MV-4-11 (cell line): ENCODE data around the gene PTPRN2.

Source experiments
- DNase-seq: peaks from one replicate; lab custom pipeline; 2025; lab: John Stamatoyannopoulos, UW

PTPRN2 gene

DNA sequence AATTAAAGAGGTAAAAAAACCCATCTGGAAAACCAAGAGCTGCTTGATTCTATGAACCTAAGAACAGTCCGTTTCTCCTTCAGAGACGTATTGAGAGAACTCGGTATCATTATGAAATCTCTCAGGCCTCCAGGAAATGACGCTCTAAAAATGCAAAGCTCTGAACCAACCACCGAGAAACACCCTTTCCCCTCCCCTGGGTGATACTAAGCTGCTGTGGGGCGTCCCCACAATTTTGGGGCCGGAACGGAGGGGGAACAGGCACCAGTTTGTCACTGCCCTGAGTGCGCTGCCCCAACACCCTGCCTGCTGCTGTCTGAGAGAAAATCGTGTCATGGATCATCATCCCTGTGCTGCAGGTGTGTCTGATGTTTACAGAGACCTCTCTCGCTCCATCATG lies 741.4 kb downstream of the PTPRN2 start:
- DNase-seq, result no peak

DNA sequence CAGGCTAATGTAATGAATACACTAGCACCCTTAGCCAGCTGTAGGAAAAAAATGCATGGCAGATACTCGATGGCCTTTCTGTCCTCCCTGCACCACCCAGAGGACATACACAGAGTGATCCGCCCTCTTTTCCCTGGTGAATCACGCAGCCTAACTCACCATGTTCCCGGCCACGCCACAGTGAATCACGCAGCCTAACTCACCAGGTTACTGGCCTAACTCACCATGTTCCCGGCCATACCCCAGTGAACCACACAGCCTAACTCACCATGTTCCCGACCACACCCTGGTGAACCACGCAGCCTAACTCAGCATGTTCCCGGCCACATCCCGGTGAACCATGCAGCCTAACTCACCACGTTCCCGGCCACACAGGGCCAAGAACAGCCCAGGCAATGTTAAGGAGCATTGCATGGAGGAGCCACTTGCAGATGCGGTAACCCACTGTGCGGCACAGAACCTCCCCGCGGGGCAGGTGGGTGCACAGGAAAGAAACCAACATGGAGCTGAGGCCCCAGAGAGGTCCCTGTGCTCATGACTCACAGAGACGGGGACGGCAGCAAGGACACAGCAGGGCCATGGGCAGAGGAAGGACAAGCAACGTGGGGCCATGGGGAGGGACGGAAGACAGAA lies 742.3 kb downstream of the PTPRN2 start:
- no peak for DNase-seq

DNA sequence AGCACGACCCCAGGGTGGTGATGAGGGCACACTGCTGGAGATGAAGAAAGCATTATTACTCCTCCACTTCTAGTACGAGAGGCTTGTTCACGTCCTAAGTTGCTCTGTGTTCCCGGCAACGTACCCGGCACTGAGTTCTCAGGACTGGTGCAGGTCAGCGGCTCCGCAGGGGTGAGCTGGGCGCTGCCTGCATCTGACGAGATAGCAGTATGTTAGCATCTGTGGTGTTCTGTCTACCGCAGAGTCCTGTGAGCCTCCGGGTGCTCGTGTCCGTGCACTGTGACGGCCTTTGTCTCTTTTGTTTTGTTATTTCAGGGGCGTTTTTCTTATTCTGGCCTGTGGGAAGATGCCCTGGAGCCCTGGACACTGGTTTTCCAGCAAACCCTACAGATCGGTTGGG lies 743.0 kb downstream of the PTPRN2 start:
- no peak for DNase-seq

DNA sequence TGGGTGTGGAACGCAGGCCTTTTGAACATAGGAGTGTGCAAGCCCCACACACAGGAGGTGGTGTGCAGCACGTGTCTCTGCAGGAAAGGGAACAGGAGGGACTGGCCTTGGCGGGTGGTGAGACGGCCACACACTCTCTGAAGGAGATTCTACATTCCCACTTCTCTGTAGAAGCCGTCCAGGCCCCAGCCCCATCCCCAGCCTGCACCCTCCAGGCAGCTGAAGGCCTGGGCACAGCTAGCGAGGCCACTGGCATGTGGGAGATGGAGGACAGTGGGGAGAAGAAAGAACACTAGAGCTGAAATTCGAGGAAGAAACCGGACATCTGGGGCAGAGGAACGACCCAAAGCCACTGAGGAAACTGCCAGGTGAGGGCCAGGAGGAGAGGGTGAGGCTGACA lies 743.5 kb downstream of the PTPRN2 start:
- no peak for DNase-seq

DNA sequence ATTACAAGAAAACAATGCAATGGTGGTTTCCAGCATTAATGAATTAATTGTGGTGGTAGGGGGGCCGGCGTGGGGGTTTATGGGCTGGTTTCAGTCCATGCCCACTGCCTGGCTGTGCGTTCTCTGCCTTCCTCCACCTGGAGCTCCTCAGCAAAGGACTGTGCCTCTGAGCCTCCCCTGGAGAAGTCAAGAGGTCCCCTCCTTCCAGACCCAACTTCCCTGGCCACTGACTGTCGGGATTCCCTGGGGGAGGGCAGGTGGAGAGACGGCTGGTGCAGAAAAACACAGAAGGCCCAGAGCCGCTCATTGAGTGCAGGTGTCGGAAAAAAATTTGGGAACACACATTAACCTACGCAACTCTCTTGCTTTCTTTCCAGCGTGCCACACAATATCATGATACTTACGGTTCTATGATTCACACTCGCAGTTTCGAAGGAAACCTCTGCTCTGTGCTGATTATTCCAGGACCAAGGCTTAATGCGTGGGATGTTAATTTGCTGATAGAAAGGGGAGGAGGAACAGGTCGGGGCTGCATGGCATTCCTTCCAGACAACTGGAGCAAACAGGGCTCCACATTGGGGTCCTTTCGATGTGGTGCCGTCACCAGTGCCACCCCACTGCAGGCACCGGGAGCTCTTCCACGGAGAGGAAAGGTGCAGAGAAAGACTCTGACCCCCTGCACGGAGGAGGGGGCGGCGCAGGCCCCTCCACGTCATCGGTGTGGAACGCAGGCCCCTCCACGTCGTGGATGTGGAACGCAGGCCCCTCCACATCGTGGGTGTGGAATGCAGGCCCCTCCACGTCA lies 744.1 kb downstream of the PTPRN2 start:
- no peak for DNase-seq

DNA sequence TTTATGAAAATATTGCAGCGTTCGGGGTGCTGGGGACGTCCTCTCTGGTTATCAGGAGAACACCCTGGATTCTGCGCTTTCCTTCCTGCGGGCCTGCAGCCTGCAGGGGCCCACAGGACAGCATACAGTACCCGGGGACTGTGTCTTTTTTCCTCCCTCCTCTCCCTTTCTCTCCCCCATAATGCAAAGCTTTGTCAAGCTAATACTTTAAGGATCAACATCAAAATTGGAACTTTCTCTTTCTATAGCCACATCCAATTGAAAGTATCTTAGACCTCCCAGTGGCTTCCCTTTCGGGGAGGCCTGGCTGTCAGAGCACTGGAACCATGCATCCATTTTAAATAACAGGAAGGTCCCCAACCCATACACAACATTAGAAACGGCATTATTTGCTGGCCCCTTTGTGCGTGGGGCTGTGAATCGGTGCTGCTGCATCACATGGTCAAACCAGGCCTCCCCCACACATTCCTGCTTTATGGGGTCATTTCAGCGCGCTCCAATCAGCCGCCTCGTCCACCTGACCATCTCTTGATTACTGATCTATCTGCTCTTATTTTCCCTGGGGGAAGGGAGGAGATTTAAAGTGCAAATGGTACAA lies 745.8 kb downstream of the PTPRN2 start:
- DNase-seq, result no peak

DNA sequence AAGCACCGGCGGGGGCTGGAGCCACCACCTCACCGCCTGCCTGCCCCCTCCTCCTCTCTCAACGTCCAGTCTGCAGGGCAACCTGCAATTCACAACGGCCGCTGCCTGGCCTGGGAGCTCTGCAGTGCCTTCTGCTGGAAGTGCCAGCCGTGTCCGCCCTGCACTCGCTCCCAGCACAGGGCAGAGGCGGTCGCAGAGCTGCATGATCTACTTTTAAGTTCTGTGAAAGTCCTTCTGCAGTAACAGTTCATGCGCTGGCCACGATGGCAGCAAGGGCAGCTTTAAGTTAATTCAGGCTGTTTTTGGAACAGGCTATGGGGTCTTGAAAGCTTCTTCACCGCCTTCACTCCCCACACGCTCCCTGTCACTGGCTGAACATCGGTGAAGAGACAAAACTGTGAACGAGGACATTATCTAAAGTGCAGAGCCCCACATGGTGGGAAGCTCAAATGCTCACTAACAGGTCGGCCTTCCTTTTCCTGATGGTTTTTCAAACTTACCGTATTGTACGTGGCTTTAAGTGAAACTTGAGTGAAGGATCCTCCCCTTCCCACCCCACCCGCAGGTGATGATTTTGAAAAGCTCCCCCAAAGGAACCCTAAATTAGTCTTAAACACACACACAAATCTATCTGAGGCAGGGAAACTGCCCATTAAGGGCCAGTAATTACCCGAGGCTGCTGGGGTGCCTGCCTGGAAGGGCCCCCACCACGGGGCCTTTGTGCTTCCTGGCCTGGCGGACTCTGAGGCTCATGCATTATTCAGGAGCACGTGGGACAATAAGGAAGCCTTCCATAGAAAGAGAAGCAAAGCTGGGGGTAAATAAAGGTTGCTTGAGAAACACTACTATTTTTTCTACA lies 746.5 kb downstream of the PTPRN2 start:
- DNase-seq, result no peak

DNA sequence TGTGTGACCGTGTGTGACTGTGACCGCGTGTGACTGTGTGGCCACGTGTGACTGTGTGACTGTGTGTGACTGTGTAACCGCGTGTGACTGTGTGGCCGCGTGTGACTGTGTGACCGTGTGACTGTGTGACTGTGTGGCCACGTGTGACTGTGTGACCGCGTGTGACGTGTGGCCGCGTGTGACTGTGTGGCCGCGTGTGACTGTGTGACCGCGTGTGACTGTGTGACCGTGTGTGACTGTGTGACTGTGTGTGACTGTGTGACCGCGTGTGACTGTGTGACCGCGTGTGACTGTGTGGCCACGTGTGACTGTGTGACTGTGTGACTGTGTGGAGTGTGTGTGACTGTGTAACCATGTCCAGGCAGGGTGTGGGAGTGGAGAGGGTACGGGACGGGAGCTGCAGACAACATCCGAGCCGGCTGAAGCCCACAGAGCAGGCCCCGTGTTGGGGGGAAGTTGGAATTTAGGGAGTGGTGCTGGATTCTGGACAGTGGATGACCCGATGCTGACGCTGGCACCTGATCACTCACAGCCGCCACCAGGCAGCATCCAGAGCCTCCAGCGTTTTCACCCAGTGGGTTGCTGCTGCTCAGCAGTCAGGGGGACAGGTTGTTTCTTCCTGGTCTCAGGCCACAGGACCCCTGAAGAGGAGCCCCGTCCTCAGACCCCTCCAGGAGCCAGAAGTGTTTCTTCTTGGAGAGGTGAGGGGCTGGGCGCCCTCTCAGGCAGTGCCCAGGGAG lies 747.3 kb downstream of the PTPRN2 start:
- no peak for DNase-seq

DNA sequence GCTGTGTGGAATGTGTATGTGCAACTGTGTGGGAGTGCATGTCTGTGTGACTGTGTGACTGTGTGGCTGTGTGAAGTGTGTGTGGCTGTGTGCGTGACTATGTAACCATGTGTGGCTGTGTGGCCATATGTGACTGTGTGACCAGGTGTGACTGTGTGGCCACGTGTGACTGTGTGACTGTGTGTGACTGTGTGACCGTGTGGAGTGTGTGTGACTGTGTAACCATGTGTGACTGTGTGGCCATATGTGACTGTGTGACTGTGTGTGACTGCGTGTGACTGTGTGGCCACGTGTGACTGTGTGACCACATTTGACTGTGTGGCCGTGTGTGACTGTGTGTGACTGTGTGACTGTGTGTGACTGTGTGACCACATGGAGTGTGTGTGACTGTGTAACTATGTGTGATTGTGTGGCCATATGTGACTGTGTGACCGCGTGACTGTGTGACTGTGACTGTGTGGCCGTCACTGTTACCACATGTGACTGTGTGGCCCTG lies 747.9 kb downstream of the PTPRN2 start:
- DNase-seq, result no peak

DNA sequence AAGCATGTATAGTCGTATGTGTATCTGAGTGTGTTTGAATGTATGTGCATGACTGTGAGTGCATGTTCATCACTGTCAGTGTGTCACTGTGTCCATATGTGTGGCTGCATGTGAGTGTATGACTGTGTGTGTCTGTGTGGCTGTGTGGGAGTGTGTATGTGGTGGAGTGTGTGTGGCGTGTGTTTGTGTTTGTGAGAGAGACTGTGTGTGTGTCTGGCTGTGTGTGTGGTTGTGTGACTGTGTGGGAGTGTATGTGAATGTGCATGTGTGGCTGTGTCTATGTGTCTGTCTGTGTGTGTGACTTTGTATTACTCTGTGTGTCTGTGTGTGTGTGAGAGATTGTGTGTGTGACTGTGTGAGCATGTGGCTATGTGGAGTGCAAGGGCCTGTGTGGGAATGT lies 748.4 kb downstream of the PTPRN2 start:
- no peak for DNase-seq

DNA sequence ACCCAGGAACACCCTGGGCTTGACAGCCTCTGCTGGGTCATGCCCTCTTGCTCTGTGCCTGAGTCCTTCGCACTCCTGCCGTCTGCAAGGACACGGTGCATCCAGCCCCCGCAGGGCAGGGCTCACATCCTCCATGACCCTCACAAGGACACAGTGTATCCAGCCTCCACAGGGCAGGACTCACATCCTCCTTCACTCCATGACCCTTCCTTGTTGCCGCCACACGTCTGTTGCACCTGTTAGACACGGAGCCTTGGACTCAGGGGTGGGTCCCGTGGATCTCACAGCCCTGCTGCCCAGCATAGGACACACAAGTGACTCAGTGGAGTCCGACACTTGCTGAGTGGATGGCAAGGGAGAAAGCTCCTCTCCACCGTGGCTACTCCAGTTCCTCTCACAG lies 750.1 kb downstream of the PTPRN2 start:
- DNase-seq, result no peak

DNA sequence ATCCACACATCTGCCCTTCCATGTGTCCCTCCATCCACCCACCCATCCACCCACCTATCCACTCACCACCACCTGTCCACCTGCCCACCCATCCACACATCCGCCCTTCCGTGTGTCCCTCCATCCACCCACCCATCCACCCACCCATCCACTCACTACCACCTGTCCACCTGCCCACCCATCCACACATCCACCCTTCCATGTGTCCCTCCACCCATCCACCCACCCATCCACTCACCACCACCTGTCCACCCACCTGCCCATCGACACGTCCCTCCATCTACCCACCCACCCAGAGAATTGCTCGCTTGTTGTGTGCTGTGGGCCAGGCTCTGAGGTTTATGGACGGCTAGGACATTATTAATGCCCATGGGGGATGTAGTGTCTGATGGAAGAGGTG lies 750.6 kb downstream of the PTPRN2 start:
- no peak for DNase-seq

DNA sequence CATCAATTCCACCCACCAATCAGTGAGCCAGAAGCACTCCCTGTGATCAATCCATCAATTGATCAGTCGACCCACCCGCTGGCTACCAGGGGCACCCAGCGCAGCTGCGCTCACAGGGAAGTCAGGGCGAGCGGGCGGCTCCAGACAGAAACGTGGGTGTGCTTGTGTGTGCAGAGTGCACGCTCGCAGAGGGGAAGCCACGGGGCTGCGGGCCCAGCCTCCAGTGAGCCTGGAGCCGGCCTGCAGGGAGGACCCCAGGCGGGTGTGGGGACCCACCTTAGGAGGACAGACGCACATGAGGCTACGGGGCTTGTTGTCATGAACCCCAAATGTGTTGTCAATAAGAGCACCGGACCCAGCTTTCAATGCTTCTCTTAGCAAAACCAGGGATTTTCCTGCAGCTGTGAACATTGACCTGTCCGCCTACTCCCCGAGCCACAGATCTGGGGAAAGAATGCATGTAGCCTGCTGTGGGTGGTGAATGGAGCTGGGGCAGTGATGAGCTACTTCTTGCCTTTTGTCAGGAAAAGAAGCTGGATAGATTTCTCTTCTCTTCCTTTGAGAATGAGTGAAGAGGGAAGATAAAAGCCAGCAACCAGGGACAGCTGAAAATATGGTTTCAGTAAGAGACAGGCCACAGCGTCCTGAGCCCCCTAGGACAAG lies 753.0 kb downstream of the PTPRN2 start:
- DNase-seq, result no peak

DNA sequence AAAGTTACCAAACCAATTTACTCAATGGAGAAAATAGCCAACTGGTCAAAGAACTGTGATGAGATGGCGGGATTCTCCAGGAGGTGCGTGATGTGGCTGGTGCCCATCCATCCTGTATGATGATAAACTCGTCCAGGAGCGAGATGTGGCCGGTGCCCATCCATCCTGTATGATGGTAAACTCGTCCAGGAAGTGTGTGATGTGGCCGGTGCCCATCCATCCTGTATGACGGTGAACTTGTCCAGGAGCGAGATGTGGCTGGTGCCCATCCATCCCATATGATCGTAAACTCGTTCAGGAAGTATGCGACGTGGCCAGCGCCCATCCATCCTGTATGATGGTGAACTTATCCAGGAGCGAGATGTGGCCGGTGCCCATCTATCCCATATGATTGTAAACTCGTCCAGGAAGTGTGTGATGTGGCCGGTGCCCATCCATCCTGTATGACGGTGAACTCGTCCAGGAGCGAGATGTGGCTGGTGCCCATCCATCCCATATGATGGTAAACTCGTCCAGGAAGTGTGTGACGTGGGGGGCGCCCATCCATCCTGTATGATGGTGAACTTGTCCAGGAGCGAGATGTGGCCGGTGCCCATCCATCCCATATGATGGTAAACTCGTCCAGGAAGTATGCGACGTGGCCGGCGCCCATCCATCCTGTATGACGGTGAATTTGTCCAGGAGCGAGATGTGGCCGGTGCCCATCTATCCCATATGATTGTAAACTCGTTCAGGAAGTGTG lies 754.6 kb downstream of the PTPRN2 start:
- no peak for DNase-seq

DNA sequence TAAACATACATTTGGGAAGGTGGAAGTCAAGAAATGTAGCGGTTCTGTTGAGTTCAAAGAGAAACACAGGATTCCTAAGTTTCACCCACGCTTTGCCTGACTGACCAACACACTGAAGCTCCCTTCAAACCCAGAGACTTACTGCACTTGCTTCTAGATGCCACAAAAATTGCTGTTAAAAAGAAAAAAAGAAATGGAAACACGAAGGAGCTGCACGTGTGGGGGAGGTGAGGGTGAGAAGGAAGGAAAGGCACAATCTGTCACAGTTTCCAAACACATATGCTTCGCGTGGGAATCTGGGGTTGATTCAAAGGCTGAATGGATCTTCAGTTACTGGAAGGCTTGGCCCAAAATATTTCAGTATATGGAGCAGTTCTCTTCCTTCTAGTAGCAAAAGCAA lies 755.2 kb downstream of the PTPRN2 start:
- DNase-seq, result no peak

DNA sequence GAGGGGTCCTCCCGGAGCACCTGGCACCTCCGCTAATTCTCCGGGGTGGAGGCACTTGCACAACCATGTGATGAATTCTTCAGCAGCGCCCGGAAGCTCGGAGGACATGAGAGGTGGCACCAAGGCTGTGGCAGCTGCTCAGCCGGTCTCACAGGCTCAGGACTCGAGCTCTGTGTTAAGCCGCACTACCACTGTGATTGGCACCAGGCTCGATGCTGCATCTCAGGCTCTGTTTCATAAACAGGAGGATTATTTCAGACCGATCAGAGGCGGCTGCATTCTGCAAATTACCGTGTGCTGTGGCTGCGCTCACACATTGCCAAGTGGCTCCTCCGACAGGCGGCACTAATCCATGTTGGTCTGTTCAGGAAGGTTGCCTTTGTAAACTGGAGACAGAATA lies 755.6 kb downstream of the PTPRN2 start:
- DNase-seq, result no peak

DNA sequence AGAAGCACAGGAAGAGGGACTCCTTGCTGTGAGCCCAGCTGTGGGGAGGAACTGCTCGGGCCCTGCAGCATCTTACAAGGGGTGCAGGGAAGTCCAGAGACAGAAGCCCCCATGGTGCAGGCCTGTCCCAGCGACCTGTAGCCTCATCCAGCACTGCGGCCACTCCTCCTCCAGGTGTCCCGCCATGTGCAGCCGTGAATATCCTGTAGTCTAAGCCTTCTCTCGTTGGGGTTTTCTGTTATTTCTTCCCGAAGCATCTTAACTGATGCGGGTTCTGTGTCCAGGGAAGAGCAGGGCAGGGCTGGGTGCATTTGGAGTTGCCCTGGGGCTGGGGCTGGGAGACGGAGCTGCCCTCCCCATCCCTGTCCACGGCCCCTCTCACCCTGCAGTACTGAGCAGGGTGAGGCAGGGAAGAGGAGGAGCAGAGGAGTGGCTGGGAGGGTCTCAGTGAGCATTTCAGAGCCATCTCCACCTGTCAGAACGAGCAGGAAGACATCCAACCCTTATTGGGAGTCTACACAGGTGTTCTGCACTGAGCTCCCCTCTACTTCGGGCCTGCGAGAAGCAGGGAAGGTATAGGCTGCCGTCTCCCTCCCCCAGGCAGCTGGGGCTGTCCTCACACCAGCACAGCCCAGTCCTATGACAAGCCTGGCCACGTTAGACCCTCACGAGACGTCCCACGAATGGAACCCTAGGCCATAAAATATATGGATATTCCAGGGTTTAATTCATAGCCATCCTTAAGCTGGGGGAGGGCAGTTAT lies 756.3 kb downstream of the PTPRN2 start:
- no peak for DNase-seq

DNA sequence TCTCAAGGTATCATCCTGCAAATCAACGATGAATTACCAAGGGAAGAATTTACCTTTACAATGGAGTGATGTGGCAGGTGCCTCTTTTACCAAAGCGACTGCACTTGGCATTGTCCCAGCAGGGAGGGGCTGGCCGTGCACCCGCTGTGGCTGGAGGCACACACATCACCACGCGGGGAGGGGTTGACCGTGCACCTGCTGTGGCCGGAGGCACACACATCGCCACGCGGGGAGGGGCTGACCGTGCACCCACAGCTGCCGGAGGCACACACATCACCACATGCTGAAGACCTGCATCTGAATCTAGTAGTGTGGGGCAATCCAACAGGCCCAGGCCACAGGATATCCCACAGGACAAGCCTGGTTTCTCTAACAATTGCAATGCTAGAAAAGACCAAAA lies 757.3 kb downstream of the PTPRN2 start:
- DNase-seq, result no peak

DNA sequence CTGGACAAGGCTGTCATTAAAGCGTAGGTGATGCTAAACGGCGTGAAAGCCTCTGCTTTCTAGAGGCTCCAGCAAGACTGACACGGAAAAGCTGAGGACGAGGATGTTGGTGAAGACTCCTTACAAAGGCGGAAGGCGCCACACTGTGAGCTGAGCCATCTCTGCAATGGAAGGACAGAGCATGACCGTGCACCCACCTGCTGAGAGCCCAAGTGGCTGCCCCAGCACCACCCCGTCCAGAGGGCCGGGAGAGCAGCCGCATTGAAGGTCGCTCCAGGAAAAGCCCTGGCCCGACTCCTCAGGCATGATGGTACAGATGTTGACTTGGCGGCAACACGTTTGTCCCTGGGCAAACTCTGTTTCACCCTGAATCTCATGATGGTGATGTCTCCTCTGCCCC lies 758.1 kb downstream of the PTPRN2 start:
- no peak for DNase-seq

DNA sequence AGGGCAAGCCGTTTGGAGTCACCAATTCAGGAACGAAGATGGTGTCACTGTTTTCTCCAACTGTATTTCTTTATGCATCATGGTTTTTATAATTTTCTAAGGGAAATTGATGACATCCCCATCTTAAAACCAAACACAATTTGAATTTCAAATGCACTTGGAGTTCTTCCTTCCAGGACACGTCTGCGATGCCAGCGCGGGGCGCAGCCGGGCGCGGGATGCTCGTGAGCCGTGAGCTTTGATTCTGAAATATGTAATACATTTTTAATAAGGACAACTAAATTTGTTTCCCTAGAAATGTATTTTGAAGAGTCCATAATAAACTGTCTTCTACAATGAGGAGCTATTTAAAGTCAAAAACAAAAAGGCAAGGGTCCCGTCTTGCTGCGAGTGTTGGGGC lies 758.7 kb downstream of the PTPRN2 start:
- DNase-seq, result no peak
